HG03135 (cell line): Measurements from ENCODE around the gene PSG7.
"Not testable (repeated sequence)": the region's sequence is repeated elsewhere in the genome, so short reads cannot be mapped to it uniquely, and the experiment has no call there.

Source experiments
- ATAC-seq: cut with Tn5 transposase; IDR thresholded peaks from one replicate; pipeline ENCODE4 v1.9.1; 2021; ENCODE audit warnings: mild to moderate bottlenecking, moderate library complexity; ENCODE audit not compliant: unreplicated experiment

Gene PSG7

DNA sequence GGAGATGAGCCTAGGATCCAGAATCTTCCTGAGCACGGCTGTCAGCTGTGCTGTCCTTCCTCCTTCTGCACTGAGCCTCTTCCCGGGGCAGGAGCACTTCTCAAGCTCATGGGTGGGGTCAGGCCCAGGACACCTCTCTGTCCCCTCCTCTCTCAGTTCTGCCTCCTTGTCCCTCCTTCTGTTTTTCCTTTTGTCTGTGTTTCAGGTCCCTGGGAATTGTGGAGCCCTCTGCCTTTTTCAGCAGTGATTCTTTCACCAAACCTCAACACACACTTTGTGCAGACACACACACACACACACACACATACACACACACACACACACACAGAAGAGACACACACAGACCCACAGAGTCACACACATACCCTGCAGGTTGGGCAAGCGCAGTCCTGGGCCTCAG lies at the start of gene PSG7:
PSG7 (minus strand) TSS at position 101 of the 400 bp plus-strand sequence. CDS start 131 bp downstream, outside the sequence.
- not testable (repeated sequence) for ATAC-seq

GRCh38 chr19:42985588-42985987 lies 48.6 kb upstream of the PSG7 start:
- ATAC-seq = no peak

DNA sequence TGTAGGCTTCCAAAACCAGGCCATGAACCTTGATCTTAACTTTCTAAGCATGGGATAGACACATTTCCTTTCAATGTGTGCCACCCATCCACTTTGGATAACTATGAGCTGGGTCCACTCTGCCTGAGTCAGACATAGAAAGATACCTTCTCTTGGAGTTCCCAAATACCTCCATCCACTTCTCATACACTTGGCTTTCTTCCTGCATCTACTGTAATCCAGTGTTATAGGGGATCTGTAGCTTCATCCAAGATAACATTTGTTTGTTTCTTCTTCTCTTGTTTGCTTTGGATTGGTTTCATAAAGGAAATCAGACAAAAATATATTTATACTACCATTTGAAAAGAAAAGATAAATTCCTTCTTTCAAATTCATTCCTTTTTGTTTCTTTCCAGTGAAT lies 45.1 kb upstream of the PSG7 start:
- not testable (repeated sequence) for ATAC-seq

- not testable (repeated sequence) for ATAC-seq
These were observed 34.4 kb upstream of the PSG7 start for GRCh38 chr19:42971451-42971850.

DNA sequence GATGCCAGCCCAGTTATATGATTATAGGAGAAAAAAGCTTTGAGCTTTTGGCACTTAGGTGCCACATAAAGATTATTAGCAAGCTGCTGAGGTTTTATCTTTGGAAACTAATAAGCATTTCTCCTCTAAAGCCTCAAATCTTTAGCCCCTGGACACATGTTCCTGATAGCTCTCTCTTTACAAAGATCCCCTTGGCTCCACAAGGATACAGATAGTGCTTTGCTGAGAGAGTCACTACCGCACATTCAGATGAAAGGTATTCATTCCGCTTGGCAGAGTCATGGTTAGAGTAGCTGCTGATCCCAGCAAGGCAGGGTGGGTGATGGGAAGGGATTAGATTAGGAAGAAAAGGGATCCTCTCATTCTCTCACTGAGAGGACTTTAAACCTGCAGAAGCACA lies 28.2 kb upstream of the PSG7 start:
- ATAC-seq = no peak

DNA sequence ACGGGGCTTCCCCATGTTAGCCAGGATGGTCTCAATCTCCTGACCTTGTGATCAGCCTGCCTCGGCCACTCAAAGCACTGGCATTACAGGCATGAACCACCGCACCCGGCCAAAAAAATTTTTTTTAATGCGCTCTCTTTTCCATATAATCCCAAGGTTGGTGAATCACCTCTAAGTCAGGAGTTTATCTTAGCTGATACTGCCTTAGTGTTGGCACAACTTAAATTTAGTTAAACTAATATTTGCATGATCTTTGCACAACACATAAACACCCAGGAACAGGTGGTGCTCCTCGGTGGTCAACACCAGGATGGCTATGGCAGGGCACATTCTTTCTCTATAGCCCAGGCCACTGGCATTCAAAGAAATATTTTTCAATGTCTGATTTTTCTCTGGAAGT lies 24.1 kb upstream of the PSG7 start:
- no peak for ATAC-seq

DNA sequence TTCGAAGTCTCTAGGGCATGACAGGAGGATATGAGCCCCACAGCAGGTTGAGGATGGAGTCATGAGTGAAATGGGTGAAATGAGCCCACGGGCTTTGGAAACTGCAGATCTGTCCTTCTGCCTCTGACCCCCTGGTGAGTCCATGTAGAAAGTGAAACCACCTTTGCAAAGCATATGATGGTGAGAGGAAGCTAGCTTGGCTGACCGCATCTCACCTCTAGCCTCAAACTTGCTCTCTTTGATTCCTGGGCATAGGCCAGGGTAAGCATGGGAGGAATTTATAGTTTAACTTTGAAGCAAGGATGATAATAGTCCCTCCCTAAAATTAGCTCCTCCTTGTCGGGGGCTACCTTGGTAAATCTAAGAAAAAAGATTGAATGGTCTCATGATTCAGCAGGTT lies 15.1 kb upstream of the PSG7 start:
- ATAC-seq = not testable (repeated sequence)

DNA sequence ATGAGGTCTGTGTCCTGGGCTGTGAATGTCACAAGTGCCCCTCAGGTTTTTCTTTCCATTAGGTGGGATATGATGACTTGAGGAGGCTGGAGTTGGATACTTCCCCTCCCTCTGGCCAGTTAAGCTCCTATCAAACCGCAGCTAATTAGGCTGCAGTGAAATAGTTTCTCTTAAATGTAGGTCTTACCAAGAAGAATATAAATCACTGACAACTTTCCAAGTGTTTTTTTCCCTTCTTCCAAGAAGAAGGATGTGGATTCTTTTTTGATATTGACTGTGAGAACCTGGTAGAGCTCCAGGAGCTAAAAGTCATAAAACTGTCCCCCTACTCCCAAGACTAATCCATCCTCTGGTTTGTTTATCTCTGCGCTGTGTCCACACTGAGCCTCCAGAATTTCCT lies 14.5 kb upstream of the PSG7 start:
- not testable (repeated sequence) for ATAC-seq

DNA sequence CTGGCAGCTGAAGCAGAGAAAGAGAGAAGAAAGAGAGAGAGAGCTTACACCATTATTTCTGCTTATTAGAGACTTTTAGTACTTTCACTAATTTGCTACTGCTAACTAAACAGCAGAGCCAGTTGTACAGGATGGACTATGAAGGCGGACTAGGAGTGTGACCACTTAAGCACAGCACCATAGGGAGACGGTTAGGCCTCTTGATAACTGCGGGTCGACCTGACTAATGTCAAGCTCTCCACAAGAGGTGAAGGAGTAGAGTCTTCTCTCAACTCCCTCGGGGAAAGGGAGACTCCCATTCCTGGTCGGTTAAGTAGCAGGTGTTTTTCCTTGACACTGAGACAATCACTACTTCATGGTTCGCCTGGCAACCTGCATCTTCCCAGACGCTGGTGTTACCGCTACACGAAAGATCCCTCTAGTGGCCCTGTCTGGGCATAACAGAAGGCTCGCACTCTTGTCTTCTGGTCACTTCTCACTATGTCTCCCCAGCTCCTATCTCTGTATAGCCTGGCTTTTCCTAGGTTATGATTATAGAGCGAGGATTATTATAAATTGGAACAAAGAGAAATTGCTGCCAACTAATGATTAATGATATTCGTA lies 5.3 kb upstream of the PSG7 start:
- ATAC-seq = no peak

DNA sequence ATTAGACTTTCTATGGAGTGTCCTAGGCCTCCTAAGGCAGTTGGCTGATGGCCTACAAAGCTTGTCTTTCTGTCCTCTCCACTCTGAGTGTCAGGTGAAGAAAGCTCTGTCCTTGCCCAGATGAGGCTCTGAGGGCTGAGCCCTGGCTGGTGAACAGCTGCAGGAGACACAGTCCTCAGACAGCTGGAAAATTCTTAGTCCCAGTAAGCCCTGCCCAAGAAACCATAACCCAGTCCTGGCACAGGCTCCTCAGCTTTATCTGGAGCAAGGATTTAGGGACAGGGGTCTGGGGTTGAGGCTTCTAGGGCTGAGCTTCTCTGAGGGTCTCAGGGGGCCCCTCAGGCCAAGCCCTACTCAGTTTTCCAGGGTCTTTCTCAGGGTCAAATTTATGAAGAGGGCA lies 2.3 kb downstream of the PSG7 start:
- not testable (repeated sequence) for ATAC-seq

DNA sequence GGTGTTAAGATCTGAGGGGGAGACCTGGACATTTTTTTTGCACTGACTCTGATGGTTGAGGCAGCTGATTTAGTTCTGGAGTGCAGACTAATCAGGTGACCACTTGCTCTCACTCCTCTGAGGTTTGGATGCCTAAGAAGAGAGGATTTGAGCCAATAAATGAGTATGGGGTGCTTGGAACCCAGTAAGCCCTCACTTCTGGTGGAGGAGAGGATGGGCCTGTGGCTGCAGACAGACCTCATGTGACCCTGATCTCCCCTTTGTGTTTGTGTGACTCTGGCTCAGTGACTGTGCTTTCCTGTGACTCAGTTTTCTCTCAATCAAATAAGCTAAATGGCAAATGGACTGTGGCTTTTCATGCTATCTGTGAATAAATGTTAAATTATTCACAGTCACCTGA lies 2.8 kb downstream of the PSG7 start:
- ATAC-seq = not testable (repeated sequence)

- ATAC-seq = not testable (repeated sequence)
These were observed 3.6 kb downstream of the PSG7 start for GRCh38 chr19:42933412-42933811.

GRCh38 chr19:42932485-42933101 lies 4.4 kb downstream of the PSG7 start:
- not testable (repeated sequence) for ATAC-seq

- ATAC-seq = not testable (repeated sequence)
These were observed 6.8 kb downstream of the PSG7 start for GRCh38 chr19:42930214-42930613.

DNA sequence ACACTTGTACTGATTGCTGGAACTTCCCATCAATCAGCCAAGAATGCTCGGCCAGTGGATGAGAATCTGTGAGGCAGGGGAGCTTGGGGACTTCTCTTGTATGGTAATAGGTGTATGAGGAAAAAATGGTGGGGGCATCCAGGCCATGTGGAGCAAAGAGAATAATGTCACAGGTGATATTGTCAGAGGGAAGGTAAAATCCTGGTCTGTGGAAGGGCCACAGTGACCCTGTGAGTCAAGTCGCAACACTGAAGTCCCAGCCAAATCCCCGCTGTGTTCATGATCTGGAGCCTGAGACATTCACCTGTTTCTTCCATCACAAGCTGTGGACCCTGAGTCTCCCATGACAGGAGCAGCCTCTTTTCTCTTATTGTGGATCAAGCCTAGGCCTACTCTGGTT lies 8.1 kb downstream of the PSG7 start:
- ATAC-seq = no peak

GRCh38 chr19:42926781-42927180 lies 10.2 kb downstream of the PSG7 start:
- ATAC-seq = no peak

GRCh38 chr19:42923106-42923505 lies 13.9 kb downstream of the PSG7 start:
- not testable (repeated sequence) for ATAC-seq

DNA sequence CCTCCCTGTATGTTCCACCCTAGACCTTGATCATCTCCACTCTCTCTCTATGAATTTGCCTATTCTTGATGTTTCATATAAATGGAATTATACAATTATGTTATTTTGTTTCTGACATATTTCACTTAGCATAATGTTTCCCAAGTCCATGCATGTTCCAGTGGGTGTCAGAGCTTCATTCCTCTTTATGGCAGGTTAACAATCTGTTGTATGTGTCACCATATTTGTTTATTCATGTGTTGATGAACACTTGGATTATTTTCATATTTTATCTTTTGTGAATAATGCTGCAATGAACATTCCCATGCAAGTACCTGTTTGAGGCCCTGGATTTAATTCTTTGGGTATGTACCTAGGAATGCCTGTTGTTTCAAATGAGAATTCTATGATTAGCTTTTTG lies 16.0 kb downstream of the PSG7 start:
- not testable (repeated sequence) for ATAC-seq

GRCh38 chr19:42919757-42920079 lies 17.3 kb downstream of the PSG7 start:
- no peak for ATAC-seq

- ATAC-seq = not testable (repeated sequence)
These were observed 17.8 kb downstream of the PSG7 start for GRCh38 chr19:42919070-42919756.

DNA sequence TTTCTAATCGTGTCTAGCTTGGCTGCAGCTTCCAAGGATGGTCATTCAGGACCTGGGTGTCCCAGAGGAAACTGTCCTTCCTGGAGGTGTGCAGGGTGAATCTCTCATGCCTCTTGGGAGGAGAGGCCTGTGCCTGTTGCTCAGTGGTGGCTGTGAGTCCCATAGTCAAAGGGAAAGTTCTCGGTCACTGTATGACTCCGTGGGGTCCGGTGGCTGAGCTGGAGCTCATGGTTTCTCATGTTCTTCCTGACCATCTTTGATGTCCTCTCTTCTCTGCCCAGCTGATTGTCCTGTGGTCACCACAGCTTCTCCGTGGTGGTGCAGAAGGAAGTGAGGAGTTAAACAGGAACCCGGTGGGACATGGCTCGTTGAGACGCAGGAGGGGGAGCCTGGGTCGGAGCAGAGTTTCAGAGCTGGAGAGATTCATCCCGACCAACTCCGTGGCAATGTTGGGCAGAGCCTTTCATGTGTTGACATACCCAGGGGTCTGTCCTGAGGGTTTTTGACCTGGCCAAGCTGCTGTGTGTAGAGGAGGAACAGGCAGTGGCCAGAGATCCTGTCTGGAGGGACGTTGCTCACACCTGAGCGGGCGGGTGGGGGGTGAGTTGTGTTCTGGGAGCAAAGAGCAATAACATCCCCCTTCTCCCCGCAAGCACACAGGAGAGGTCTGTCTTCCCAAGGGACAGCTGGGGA lies 18.5 kb downstream of the PSG7 start:
- not testable (repeated sequence) for ATAC-seq

DNA sequence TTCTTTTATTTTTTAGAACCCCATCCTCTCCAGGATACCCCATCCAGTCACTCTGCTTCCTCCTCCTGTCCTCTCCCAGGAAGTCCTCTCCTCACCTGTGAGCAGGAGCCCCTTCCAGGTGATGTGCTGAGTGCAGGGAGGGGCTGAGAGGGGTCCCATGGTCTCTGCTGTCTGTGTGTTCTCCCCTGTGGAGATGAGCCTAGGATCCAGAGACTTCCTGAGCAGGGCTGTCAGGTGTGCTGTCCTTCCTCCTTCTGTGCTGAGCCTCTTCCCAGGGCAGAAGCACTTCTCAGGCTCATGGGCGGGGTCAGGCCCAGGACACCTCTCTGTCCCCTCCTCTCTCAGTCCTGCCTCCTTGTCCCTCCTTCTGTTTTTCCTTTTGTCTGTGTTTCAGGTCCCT lies 19.4 kb downstream of the PSG7 start, which contains the start of gene PSG6:
PSG6 (minus strand) TSS at position 261 of the 400 bp plus-strand sequence; CDS start at position 159, 102 bp downstream.
- ATAC-seq = not testable (repeated sequence)
